ENCODE results near the gene MRPL20. TPM values are rescaled to one million over a fixed set of nuclear protein-coding genes. Genes with fewer than 3 reads are reported as not detected.

MRPL20 gene
- polyA plus RNA-seq, 1 donor from 2014 or later, result 204 TPM

DNA sequence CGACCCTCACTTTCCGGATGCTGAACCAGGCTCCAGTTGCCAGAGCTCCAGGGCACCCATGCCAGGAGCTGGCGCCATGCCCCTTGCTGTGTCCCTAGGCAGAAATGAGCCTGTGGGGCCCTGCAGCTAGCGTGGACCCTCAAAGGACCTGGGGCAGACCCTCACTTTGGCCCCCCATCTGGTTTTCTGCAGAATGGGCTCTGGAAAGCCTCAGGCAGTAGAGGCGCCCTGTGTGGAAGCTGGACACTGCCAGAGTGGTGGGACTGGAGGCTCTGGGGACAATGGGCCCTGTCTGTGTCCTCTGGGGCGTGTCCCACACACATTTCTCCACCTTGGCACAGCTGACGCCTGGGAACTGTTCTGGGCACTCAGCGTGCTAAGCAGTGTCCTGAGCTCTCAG lies 25.8 kb downstream of the MRPL20 start:
- Histone ChIP-seq H2AFZ (ENCODE audit: low read depth, low read length) (no peak overlapping the region), H3K4me2 (ENCODE audit: low read length) (no peak overlapping the region), H3K79me2 (replicated peaks; ENCODE audit: insufficient read depth, low read length) (no peaks in the 10 kb centered on the region), H3K4me3 (ENCODE audit: low read length) (no peak overlapping the region), H3F3A (ENCODE audit: insufficient read depth, low read length, poor library complexity, severe bottlenecking) (no peaks in the 10 kb centered on the region), H3K27ac (ENCODE audit: low read length) (no peak overlapping the region), H3K9ac (ENCODE audit: low read length) (no peak overlapping the region), H3K9me3 (ENCODE audit: low read length) (no peaks in the 10 kb centered on the region), H3K9me2 (ENCODE audit: insufficient read depth, low read length) (no peaks in the 10 kb centered on the region), H3K36me3 (ENCODE audit: insufficient read depth, low read length) (no peaks in the 10 kb centered on the region), H3K27me3 (ENCODE audit: insufficient read depth, low read depth, low read length) (no peaks in the 10 kb centered on the region), H4K20me1 (ENCODE audit: insufficient read depth) (no peaks in the 10 kb centered on the region)
- TF ChIP-seq, protein P1, sequence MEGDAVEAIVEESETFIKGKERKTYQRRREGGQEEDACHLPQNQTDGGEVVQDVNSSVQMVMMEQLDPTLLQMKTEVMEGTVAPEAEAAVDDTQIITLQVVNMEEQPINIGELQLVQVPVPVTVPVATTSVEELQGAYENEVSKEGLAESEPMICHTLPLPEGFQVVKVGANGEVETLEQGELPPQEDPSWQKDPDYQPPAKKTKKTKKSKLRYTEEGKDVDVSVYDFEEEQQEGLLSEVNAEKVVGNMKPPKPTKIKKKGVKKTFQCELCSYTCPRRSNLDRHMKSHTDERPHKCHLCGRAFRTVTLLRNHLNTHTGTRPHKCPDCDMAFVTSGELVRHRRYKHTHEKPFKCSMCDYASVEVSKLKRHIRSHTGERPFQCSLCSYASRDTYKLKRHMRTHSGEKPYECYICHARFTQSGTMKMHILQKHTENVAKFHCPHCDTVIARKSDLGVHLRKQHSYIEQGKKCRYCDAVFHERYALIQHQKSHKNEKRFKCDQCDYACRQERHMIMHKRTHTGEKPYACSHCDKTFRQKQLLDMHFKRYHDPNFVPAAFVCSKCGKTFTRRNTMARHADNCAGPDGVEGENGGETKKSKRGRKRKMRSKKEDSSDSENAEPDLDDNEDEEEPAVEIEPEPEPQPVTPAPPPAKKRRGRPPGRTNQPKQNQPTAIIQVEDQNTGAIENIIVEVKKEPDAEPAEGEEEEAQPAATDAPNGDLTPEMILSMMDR (IDR thresholded peaks at IDR 0.05; ENCODE audit: poor library complexity, severe bottlenecking), result no peak
- TF ChIP-seq REST (IDR thresholded peaks at IDR 0.05; ENCODE audit: borderline replicate concordance), result no peak
- no peak for TF ChIP-seq EP300 (conservative IDR thresholded peaks at IDR 0.05; ENCODE audit: poor library complexity, severe bottlenecking)
- TF ChIP-seq SMC3 (conservative IDR thresholded peaks at IDR 0.05; ENCODE audit: poor library complexity), result no peak
- TF ChIP-seq TAF1 (IDR thresholded peaks at IDR 0.05; ENCODE audit: low read depth), result no peak
- no peak for TF ChIP-seq POLR2AphosphoS5 (IDR thresholded peaks at IDR 0.05)
- no peak for TF ChIP-seq RAD21 (conservative IDR thresholded peaks at IDR 0.05)
- no peak for TF ChIP-seq EZH2 (IDR thresholded peaks at IDR 0.05; ENCODE audit: borderline replicate concordance, insufficient read depth, low read length, poor library complexity, severe bottlenecking)
- no peak for TF ChIP-seq MXI1 (conservative IDR thresholded peaks at IDR 0.05; ENCODE audit: poor library complexity, severe bottlenecking)

GRCh38 chr1:1380860-1381259 lies 26.2 kb downstream of the MRPL20 start:
- Histone ChIP-seq H4K20me1 (ENCODE audit: insufficient read depth) (no peaks in the 10 kb centered on the region), H3K36me3 (ENCODE audit: insufficient read depth, low read length) (no peaks in the 10 kb centered on the region), H3K4me3 (ENCODE audit: low read length) (no peak overlapping the region), H3K4me2 (ENCODE audit: low read length) (no peak overlapping the region), H3K9me2 (ENCODE audit: insufficient read depth, low read length) (no peaks in the 10 kb centered on the region), H3K9ac (ENCODE audit: low read length) (no peak overlapping the region), H3K79me2 (replicated peaks; ENCODE audit: insufficient read depth, low read length) (no peaks in the 10 kb centered on the region), H3K9me3 (ENCODE audit: low read length) (no peaks in the 10 kb centered on the region), H3F3A (ENCODE audit: insufficient read depth, low read length, poor library complexity, severe bottlenecking) (no peaks in the 10 kb centered on the region), H3K27me3 (ENCODE audit: insufficient read depth, low read depth, low read length) (no peaks in the 10 kb centered on the region), H2AFZ (ENCODE audit: low read depth, low read length) (no peak overlapping the region), H3K27ac (ENCODE audit: low read length) (no peak overlapping the region)
- TF ChIP-seq EP300 (conservative IDR thresholded peaks at IDR 0.05; ENCODE audit: poor library complexity, severe bottlenecking) (no peak), TAF1 (IDR thresholded peaks at IDR 0.05; ENCODE audit: low read depth) (no peak), MXI1 (conservative IDR thresholded peaks at IDR 0.05; ENCODE audit: poor library complexity, severe bottlenecking) (no peak), RAD21 (conservative IDR thresholded peaks at IDR 0.05) (no peak), SMC3 (conservative IDR thresholded peaks at IDR 0.05; ENCODE audit: poor library complexity) (no peak), EZH2 (IDR thresholded peaks at IDR 0.05; ENCODE audit: borderline replicate concordance, insufficient read depth, low read length, poor library complexity, severe bottlenecking) (no peak), REST (IDR thresholded peaks at IDR 0.05; ENCODE audit: borderline replicate concordance) (no peak), POLR2AphosphoS5 (IDR thresholded peaks at IDR 0.05) (no peak)
- TF ChIP-seq, protein P1 (IDR thresholded peaks at IDR 0.05; ENCODE audit: poor library complexity, severe bottlenecking), result no peak

Measured in neural cell (in vitro differentiated cells).